HG02885 (cell line): ENCODE data around the gene ADGRG7.
A peak's percentile ranks its signal among the peaks of the same experiment; 100 is the strongest.
"Not testable (repeated sequence)": the region's sequence is repeated elsewhere in the genome, so short reads cannot be mapped to it uniquely, and the experiment has no call there.

Experiments
- ATAC-seq: cut with Tn5 transposase; IDR thresholded peaks from one replicate; pipeline ENCODE4 v1.9.1; 2021; ENCODE audit warnings: mild to moderate bottlenecking; ENCODE audit not compliant: unreplicated experiment, poor library complexity

ADGRG7 gene

GRCh38 chr3:100609305-100609704, at the start of gene ADGRG7:
Gene ADGRG7, plus strand, starts transcription at chr3:100609601. Its CDS starts 256 bp downstream, at chr3:100609857.
- no peak for ATAC-seq

- no peak for ATAC-seq
These were observed 49.0 kb upstream of the ADGRG7 start for GRCh38 chr3:100560426-100560825.

GRCh38 chr3:100561459-100562158, 47.8 kb upstream of the ADGRG7 start:
- no peak for ATAC-seq

- ATAC-seq, result no peak
These were observed 47.1 kb upstream of the ADGRG7 start for GRCh38 chr3:100562224-100562857.

- ATAC-seq, result no peak
These were observed 46.2 kb upstream of the ADGRG7 start for GRCh38 chr3:100563228-100563627.

GRCh38 chr3:100563652-100564211, 45.7 kb upstream of the ADGRG7 start:
- no peak for ATAC-seq

- no peak for ATAC-seq
These were observed 38.6 kb upstream of the ADGRG7 start for GRCh38 chr3:100570811-100571210.

- no peak for ATAC-seq
These were observed 34.9 kb upstream of the ADGRG7 start for GRCh38 chr3:100574536-100574935.

GRCh38 chr3:100575704-100576103, 33.7 kb upstream of the ADGRG7 start:
- ATAC-seq, result no peak

GRCh38 chr3:100577382-100578008, 31.9 kb upstream of the ADGRG7 start:
- ATAC-seq, result no peak

GRCh38 chr3:100578646-100579045, 30.8 kb upstream of the ADGRG7 start:
- ATAC-seq, result no peak

GRCh38 chr3:100580147-100580546, 29.3 kb upstream of the ADGRG7 start:
- no peak for ATAC-seq

- no peak for ATAC-seq
These were observed 27.8 kb upstream of the ADGRG7 start for GRCh38 chr3:100581650-100582049.

- ATAC-seq, result not testable (repeated sequence)
These were observed 27.2 kb upstream of the ADGRG7 start for GRCh38 chr3:100582157-100582556.

GRCh38 chr3:100584101-100584660, 25.2 kb upstream of the ADGRG7 start:
- no peak for ATAC-seq

- ATAC-seq, result no peak
These were observed 22.6 kb upstream of the ADGRG7 start for GRCh38 chr3:100586832-100587231.

- ATAC-seq, result no peak
These were observed 21.1 kb upstream of the ADGRG7 start for GRCh38 chr3:100588251-100588650.

- ATAC-seq, result peak; percentile 94
These were observed 19.1 kb upstream of the ADGRG7 start for GRCh38 chr3:100590114-100590839.

GRCh38 chr3:100590840-100591147, 18.6 kb upstream of the ADGRG7 start:
- ATAC-seq, result no peak

GRCh38 chr3:100591411-100591810, 18.0 kb upstream of the ADGRG7 start:
- ATAC-seq, result no peak
